Measurements from ENCODE around the gene SPEF1.
"Not testable (repeated sequence)": the region's sequence is repeated elsewhere in the genome, so short reads cannot be mapped to it uniquely, and the experiment has no call there.

Gene SPEF1

DNA sequence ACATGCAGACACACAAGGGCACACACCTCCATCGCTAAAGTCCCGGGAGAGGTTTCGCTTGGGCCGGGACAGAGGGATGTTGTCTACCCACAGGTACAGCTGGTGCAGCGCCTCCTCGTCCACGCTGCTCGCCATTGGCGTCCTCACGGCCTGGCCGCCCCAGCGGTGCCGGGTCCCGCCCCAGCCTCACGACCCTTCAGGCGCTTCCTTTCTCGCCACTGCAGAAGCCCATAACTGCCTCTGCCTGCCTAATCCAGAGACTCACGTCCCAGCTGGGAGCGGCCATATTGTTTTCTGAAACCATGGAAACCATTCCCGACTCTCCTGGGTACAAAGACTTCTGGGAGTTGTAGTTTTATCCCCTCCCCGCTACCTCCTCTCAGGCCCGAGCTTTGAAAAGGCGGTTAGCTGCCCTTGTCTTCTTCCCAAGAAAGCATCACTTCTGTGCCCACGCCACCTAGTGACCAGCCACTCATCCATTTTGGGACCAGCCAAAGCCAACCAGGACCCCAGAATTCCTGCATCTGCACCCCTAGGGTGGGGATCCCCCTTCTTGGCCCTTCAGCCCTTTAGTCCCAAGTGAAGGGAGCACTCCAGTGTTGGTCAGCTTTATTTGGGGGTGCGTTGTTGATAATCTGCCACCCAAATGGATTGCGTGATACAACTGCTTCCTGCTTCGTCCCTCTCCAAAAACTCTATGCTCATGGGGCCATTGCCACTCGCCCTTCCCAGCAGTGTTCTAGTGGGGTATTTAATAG is at the start of gene SPEF1:
SPEF1 (minus strand) TSS at position 296 of the 758 bp plus-strand sequence; CDS start at position 135, 161 bp downstream.
- no peak for DNase-seq (ENCODE audit: low read depth, low spot score)

DNA sequence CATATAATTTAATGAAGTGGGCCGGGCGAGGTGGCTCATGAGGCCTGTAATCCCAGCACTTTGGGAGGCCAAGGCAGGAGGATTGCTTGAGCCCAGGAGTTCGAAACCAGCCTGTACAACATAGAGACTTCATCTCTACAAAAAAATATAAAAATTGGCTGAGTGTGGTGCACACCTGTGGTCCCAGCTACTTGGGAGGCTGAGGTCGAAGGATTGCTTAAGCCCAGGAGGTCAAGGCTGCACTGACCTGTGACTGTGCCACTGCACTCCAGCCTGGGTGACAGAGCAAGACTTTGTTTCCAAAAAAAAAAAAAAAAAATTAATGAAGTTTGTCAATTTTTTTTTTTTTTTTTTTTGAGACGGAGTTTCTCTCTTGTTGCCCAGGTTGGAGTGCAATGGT is 48.6 kb upstream of the SPEF1 start:
- not testable (repeated sequence) for DNase-seq (ENCODE audit: low read depth, low spot score)

- no peak for DNase-seq (ENCODE audit: low read depth, low spot score)
Measured at GRCh38 chr20:3828798-3829197, 47.5 kb upstream of the SPEF1 start.

DNA sequence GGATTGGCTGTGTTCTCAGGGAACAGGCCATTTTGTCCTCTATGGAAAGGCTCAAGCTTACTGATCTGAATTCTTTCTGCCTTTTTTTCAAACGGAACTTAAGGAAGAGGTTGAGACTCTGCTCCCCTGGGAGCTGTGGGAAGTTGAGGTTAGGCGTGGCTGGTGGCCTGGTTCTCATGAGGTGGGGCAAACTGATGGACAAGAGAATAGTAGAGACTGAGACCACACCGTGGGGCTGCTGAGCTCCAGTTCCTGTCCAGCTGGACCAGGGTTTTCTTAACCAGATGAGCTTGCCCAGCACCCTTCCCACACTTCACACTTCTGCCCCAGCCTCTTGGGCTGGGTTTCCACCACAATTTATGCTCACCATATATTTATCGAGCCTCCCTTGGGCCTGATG is 45.2 kb upstream of the SPEF1 start:
- DNase-seq (ENCODE audit: low read depth, low spot score) = no peak

GRCh38 chr20:3825526-3825925 is 44.3 kb upstream of the SPEF1 start:
- no peak for DNase-seq (ENCODE audit: low read depth, low spot score)

DNA sequence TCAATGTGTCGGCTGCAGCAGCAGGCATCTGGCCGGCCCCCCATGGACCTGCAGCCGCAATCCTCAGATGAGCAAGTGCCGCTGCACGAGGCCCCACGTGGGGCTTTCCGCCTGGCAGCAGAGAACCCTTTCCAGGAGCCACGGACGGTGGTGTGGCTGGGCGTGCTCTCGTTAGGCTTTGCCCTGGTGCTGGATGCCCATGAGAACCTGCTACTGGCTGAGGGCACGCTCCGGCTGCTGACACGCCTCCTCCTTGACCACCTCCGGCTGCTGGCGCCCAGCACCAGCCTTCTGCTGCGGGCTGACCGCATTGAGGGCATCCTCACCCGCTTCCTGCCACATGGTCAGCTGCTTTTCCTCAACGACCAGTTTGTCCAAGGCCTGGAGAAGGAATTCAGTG is 42.6 kb upstream of the SPEF1 start:
- DNase-seq (ENCODE audit: low read depth, low spot score) = no peak

DNA sequence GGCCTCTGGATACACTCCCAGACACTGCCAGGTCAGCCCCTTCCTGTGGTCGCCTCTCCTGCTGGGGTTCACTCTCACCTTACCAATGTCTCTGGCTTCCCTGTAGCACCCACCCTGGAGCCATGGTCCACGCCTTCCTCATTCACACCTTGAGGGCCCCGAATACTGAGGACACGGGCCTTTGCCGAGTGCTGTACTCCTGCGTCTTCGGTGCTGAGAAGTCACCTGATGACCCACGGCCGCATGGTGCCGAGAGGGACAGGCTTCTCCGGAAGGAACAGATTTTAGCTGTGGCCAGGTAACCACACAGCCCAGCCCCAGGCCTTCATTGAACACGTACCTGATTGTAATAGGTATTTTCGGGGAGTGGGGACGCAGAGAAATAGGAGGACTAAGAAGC is 40.7 kb upstream of the SPEF1 start:
- DNase-seq (ENCODE audit: low read depth, low spot score) = no peak

DNA sequence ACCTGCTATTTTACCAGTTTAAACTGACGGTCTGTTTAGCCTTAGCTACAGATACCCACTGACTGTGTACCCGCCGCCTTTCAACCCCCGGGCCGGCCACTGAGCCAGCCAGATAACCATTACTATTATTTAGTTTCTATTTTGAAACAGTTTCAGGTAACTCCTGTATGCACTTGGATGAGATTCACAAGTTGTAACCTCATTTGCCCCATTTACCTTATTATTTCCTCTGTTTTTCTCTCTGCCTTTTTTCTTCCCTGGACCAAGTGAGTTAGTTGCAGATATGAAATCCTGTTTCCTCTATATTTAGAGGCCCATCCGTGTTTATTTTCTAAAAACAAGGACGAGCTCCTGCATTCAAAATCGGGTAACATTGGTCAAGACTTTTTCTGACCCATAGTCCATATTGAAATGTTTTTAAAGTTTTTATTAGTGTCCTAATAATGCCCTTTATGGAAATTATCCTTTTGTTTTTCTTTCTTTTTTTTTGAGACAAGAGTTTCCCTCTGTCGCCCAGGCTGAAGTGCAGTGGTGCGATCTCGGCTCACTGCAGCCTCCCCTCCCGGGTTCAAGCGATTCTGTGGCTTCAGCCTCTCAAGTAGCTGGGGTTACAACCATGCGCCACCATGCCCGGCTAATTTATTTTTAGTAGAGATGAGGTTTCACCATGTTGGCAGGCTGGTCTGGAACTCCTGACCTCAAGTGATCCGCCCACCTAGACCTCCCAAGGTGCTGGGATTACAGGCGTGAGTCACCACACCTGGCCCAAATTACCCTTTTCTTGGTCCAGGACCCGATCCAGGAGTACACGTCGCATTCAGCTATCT is 39.9 kb upstream of the SPEF1 start:
- DNase-seq (ENCODE audit: low read depth, low spot score) = no peak

- peak; percentile 89 for DNase-seq (ENCODE audit: low read depth, low spot score)
Measured at GRCh38 chr20:3820048-3820900, 39.0 kb upstream of the SPEF1 start, which contains the start of gene AP5S1. Gene AP5S1 (plus strand): TSS chr20:3820547. CDS start chr20:3822118, 1,571 bp downstream.

- DNase-seq (ENCODE audit: low read depth, low spot score) = no peak
Measured at GRCh38 chr20:3819411-3820047, 38.3 kb upstream of the SPEF1 start.

DNA sequence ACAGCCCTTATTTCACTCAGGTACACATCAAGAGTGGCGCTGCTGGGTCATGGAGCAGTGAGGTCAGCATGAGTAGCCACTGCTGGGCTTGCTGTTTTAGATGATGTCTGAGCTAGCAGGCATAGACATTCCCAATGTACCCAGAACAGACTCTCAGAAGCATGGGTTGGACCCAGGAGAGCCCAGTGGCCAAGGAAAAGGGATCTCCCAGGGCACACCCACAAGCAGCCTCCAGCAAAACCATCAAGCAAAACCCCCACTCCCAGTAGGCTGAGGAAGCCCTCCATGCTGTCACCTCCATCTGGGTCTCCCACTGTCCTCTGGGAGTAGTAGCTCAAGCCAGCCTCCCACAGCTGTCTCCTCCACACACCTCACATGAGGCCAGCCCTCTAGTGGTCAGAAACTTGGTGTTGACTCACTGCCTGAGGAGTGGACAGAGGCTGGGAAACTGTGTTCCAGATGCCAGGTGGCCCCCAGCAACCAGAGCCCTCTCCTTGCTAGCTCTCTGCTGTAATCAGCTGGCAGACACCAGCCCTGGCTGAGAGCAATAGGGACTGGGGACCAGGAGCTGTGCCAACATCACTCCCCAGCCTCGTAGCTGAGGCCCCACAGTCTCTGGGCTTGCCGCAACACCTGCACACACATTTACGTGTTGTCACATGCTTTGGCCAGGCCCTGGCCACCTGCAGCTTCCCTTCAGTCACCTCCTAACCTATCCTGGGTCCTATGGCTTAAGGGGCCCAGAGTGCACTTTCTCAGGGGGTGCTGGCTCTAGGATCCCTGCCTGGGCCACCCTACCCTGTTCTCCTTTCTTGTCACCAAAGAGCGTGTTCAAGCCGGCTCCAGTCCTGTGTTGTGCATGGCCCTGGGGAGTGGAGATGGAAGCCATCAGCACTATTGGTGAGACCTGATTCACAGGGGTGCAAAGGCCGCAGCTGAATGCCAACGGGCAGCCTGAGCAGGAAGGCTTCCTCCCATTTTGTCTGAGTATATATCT is 37.2 kb upstream of the SPEF1 start:
- no peak for DNase-seq (ENCODE audit: low read depth, low spot score)

GRCh38 chr20:3815703-3816315 is 34.6 kb upstream of the SPEF1 start:
- DNase-seq (ENCODE audit: low read depth, low spot score) = no peak

GRCh38 chr20:3814928-3815495 is 33.8 kb upstream of the SPEF1 start:
- no peak for DNase-seq (ENCODE audit: low read depth, low spot score)

GRCh38 chr20:3813848-3814581 is 32.8 kb upstream of the SPEF1 start:
- no peak for DNase-seq (ENCODE audit: low read depth, low spot score)

DNA sequence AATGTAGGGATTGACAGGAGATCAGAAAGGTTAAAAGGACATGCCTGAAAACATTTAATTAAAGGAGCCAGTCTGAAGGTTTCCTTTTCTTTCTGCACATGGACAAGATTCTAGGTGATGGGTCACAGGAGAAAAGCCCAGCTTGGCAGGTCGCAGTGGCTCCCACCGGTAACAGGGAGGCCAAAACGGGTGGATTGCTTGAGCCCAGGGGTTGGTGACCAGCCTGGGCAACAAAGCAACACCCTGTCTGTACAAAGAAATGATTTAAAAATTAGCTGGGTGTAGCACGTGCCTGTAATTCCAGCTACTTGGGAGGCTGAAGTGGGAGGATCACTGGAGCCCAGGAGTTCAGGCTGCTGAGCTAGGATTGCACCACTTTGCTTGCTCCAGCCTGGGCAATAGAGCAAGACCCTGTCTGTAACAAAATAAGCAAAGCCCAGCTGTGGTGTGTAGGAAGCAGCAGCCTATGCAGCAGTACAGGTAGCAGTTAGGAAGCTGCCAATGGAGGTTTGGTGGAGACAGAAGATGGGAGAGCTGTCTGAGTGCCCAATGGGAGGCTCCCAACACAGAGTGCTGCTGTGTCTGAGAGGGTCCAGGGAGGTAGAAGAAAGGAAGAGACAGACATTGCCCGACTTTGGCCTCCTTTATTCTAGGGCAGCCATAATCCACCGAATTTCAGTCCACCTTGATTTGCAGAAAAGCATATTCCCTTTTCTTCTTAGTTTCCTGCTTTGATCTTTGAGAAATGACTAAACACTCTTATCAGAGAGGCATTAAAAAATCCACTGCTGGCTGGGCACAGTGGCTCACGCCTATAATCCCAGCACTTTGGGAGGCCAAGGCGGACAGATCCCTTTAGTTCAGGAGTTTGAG is 32.0 kb upstream of the SPEF1 start:
- DNase-seq (ENCODE audit: low read depth, low spot score) = no peak

DNA sequence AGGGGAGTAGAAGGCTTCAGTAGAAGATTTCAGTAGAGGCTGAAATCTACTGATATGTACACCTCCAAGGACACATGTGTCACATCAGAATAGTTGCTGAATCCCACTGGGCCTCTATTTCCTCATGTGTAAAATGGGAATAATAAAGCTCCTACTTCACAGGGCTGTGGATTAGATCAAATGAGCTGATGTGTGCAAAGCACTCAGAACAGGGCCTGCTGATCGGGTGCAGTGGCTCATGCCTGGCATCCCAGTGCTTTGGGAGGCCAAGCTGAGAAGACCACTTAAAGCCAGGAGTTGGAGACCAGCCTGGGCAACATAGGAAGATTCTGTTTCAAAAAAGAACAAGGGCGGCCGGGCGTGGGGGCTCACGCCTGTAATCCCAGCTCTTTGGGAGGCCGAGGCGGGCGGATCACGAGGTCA is 31.0 kb upstream of the SPEF1 start:
- DNase-seq (ENCODE audit: low read depth, low spot score) = no peak

DNA sequence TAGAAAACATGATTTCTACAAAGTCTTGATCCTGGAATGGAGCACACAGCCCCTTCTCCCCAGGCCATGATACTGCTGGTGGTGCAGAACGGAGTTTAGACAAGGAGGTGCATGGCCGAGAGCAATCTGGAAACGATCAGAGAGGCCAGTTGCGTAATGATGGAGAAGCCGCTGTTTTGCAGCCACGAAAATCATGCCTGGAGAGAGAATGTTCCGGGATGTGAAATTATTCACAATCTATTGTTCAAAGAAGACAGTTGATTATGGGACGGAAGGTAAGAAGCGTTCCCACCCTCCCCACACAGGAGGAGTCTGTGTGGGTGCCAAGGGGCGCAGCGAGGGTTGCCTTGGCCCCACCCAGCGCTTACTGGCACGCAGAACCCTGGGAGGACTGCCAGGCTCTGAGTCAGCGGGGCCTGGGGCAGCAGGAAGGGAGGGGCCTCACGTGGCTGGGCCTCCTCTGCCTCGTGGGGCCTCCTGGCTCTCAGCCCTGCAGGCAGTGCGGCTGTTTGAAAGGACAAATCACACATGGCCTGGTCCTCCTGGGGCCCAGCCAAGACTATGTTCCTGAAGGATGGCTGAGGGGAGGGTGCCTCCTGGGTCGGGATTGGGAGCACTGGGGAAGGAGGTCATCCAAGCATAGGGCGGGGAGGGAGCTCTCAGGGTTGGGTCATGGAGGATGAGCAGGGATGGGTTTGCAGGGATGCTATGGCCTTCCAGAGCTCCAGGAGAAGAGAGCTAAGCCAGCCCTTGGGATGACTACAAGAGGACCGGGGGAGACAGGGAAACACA is 30.4 kb upstream of the SPEF1 start:
- DNase-seq (ENCODE audit: low read depth, low spot score) = peak; percentile 85
